Omental fat pad (tissue), 4 donors: Measurements from ENCODE around the gene ALDH3B1. TPM values are rescaled to one million over a fixed set of nuclear protein-coding genes. Genes with fewer than 3 reads are reported as not detected.

ENCODE experiments used
- ATAC-seq: fragments of 150-250 bp; one replicate; pipeline ENCODE4 v1.9.1; 2016; ENCODE audit warnings: mild to moderate bottlenecking, moderate library complexity; ENCODE audit not compliant: low FRiP score
- DNase-seq: peaks from one replicate; pipeline ENCODE4 v3.0.0-alpha.2; 2019; ENCODE audit warnings: low spot score
- CTCF ChIP-seq, 3 donors: fragments of 450-650 bp; IDR thresholded peaks; one replicate each; pipeline ENCODE4 v1.5.1; 2016 to 2017; ENCODE audit warnings: antibody characterized with exemption in 3 of 3, mild to moderate bottlenecking in 3 of 3, moderate library complexity in 2 of 3
- total RNA-seq, 4 donors: library from RNA; depleted of rRNA; stranded (reverse); fragments of >200 nt; gene quantifications; one replicate each; pipeline ENCODE4 v1.1.0, GENCODE V29; 2016

The ALDH3B1 gene
- total RNA-seq, 4 donors from 2014 or later = 20.5 to 90.8 (median 30.9) TPM

GRCh38 chr11:68007498-68008380, 2.4 kb upstream of the ALDH3B1 start:
- ATAC-seq (no peak), DNase-seq (no peak)
- TF ChIP-seq CTCF (IDR thresholded peaks at IDR 0.05) = no peak

- no peak for DNase-seq
- ATAC-seq = no peak
- TF ChIP-seq CTCF (IDR thresholded peaks at IDR 0.05) = no peak
Observed at GRCh38 chr11:68008381-68009337, 1.5 kb upstream of the ALDH3B1 start.

- no peak for ATAC-seq
- no peak for DNase-seq
- no peak for TF ChIP-seq CTCF (IDR thresholded peaks at IDR 0.05)
Observed at GRCh38 chr11:68009391-68010089, 587 bp upstream of the ALDH3B1 start.

GRCh38 chr11:68011051-68011943, 1.2 kb downstream of the ALDH3B1 start:
- no peak for DNase-seq
- no peak for TF ChIP-seq CTCF (IDR thresholded peaks at IDR 0.05)
- ATAC-seq = no peak

GRCh38 chr11:68012044-68012842, 2.1 kb downstream of the ALDH3B1 start:
- ATAC-seq (no peak), DNase-seq (no peak)
- TF ChIP-seq CTCF (IDR thresholded peaks at IDR 0.05) = no peak
